ENCODE data around the gene GLDC. TPM values are rescaled to one million over a fixed set of nuclear protein-coding genes. Genes with fewer than 3 reads are reported as not detected.

The GLDC gene
- total and polyA plus RNA-seq, 4 experiments from 2014 or later, result 0.20 TPM; not detected in 3

DNA sequence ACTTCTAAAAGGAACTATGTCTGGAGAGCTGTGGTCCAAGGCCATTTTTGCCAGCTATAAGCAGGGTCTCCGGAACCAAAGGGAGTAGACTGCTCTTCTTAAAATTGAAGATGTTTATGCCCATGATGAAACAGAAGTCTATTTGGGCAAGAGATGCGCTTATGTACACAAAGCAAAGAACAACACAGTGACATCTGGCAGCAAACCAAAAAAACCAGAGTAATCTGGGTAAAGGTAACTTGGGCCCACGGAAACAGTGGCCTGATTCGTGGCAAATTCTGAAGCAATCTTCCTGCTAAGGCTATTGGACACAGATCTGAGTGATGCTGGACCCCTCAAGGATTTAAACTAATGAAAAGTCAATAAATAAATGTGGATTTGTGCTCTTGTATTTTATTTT is 29.7 kb upstream of the GLDC start:
- no peaks in the 10 kb centered on the region for H3K9me3 ChIP-seq (ENCODE audit: control insufficient read depth in 1 of 2, low read length in 2 of 2)
- no peak overlapping the region for H3K4me3 ChIP-seq (ENCODE audit: low read length in 2 of 2)
- Mint-ChIP-seq H3K36me3 (no peaks in the 10 kb centered on the region), H3K4me3 (no peak overlapping the region), H3K9me3 (no peaks in the 10 kb centered on the region), H3K27ac (no peak overlapping the region), H3K27me3 (no peaks in the 10 kb centered on the region), H3K4me1 (peaks cover under 1 to 4% (median 1%) of the 10 kb centered on the region in 4 donors)
- intact Hi-C loops (cut with micrococcal nuclease), result no loop called here
- POLR2A ChIA-PET (ENCODE audit: partially characterized antibody), result no interaction called here
- CTCF ChIA-PET (ENCODE audit: partially characterized antibody), result no interaction called here
- peaks cover 4% of the 10 kb centered on the region for H3K4me1 ChIP-seq (ENCODE audit: insufficient read depth, low read length)
- H3K27me3 ChIP-seq (ENCODE audit: insufficient read depth, low read length), result no peaks in the 10 kb centered on the region
- H3K36me3 ChIP-seq (ENCODE audit: insufficient read depth, low read length), result no peaks in the 10 kb centered on the region
- no peak for DNase-seq
- H3K27ac ChIP-seq (ENCODE audit: low read depth, low read length), result no peak overlapping the region

DNA sequence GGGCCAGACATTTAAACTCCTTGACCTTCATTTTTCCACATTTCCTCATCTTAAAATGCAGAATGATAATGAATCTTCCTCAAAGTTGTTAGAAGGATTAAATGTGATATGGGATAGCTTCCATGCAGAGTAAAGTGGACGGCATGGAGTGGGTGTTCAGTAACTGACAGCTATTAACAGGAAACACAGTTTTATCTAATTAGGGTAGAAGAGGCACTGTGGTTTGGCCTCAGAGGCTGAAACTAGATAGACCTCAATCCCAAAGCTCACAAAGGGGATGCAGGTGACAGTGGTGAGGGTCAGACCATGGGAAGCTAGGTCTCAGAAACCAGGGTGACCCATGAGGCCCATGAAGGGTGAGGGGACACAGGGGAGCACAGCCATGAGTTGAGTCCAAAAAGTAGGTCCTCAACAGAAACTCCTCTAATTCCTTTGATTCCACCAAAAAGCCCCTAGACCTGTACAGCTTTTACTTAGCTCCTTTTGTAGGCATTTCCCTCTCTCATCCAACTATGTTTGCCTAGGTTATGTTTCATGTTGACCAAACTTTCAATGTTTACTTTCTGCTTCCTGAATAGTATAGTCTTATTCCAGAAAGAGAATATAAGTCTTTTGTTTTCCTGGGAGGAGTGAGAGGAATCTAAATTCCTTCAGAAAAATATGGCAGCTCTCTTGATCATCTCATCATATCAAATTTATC is 27.9 kb upstream of the GLDC start:
- ChIA-PET CTCF (ENCODE audit: partially characterized antibody) (interaction anchor here (0.6 to 1.4 kb wide), 2 partner anchors 10 to 105 kb away, joined by 3 read pairs; no protein-coding TSS in a partner anchor), POLR2A (ENCODE audit: partially characterized antibody) (interaction anchor here (1.2 kb wide), 1 partner anchor 8 kb away, joined by 3 read pairs; no protein-coding TSS in a partner anchor)
- no peaks in the 10 kb centered on the region for H3K36me3 ChIP-seq (ENCODE audit: insufficient read depth, low read length)
- no peak for DNase-seq
- Mint-ChIP-seq H3K4me1 (no peaks in the 10 kb centered on the region), H3K27me3 (no peaks in the 10 kb centered on the region), H3K9me3 (no peaks in the 10 kb centered on the region), H3K36me3 (no peaks in the 10 kb centered on the region), H3K4me3 (no peak overlapping the region), H3K27ac (no peak overlapping the region)
- H3K4me3 ChIP-seq (ENCODE audit: low read length in 2 of 2), result no peak overlapping the region
- intact Hi-C loops (cut with micrococcal nuclease), result no loop called here
- no peaks in the 10 kb centered on the region for H3K27me3 ChIP-seq (ENCODE audit: insufficient read depth, low read length)
- no peaks in the 10 kb centered on the region for H3K9me3 ChIP-seq (ENCODE audit: control insufficient read depth in 1 of 2, low read length in 2 of 2)
- no peak overlapping the region for H3K27ac ChIP-seq (ENCODE audit: low read depth, low read length)
- H3K4me1 ChIP-seq (ENCODE audit: insufficient read depth, low read length), result no peaks in the 10 kb centered on the region

DNA sequence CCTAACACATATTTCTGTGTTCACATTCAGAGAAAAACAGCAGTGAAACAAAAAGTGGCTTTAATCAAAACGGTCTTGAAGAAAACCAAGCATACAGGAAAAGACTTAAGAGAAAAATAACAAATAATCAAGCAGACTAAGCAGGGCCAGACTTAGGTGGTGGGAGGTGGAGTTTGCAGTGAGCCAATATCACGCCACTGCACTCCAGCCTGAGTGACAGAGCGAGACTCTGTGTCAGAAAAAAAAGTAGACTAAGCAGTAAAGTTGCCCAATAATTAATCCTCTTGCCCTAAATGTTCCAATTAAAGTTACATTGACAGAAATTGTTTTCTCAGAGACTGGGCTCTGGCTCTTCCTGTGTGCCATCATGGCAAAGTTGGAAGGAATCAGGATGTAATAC is 26.6 kb upstream of the GLDC start:
- Histone ChIP-seq H3K27ac (ENCODE audit: low read depth, low read length) (no peak overlapping the region), H3K4me3 (ENCODE audit: low read length in 2 of 2) (no peak overlapping the region), H3K27me3 (ENCODE audit: insufficient read depth, low read length) (no peaks in the 10 kb centered on the region), H3K9me3 (ENCODE audit: control insufficient read depth in 1 of 2, low read length in 2 of 2) (no peaks in the 10 kb centered on the region), H3K4me1 (ENCODE audit: insufficient read depth, low read length) (no peaks in the 10 kb centered on the region), H3K36me3 (ENCODE audit: insufficient read depth, low read length) (no peaks in the 10 kb centered on the region)
- POLR2A ChIA-PET (ENCODE audit: partially characterized antibody), result interaction anchor here (1.8 kb wide), 1 partner anchor 10 kb away, joined by 8 read pairs; no protein-coding TSS in a partner anchor
- DNase-seq, result no peak
- intact Hi-C loops (cut with micrococcal nuclease), result no loop called here
- Mint-ChIP-seq H3K36me3 (no peaks in the 10 kb centered on the region), H3K9me3 (no peaks in the 10 kb centered on the region), H3K4me3 (no peak overlapping the region), H3K27me3 (no peaks in the 10 kb centered on the region), H3K4me1 (peaks cover 0 to 2% (median under 1%) of the 10 kb centered on the region in 4 donors), H3K27ac (no peak overlapping the region)
- CTCF ChIA-PET (ENCODE audit: partially characterized antibody), result no interaction called here

DNA sequence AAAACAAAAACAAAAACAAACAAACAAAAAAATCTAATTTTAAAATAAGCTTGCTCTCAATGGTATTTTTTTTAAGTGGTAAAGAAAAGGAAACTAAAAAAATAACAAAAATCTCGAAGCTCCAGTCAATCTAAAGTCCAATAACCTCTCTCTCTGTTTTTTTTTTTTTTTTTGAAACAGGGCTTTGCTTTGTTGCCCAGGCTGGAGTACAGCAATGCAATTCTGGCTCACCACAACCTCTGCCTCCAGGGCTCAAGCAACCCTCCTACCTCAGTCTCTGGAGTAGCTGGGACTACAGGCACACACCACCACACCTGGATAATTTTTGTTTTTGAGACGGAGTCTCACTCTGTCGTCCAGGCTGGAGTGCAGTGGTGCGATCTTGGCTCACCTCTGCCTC is 25.9 kb upstream of the GLDC start:
- Mint-ChIP-seq H3K4me3 (no peak overlapping the region), H3K27ac (no peak overlapping the region), H3K4me1 (peaks cover 0 to 2% (median under 1%) of the 10 kb centered on the region in 4 donors), H3K9me3 (no peaks in the 10 kb centered on the region), H3K27me3 (no peaks in the 10 kb centered on the region), H3K36me3 (no peaks in the 10 kb centered on the region)
- Histone ChIP-seq H3K27ac (ENCODE audit: low read depth, low read length) (no peak overlapping the region), H3K4me3 (ENCODE audit: low read length in 2 of 2) (no peak overlapping the region), H3K9me3 (ENCODE audit: control insufficient read depth in 1 of 2, low read length in 2 of 2) (no peaks in the 10 kb centered on the region), H3K4me1 (ENCODE audit: insufficient read depth, low read length) (no peaks in the 10 kb centered on the region), H3K27me3 (ENCODE audit: insufficient read depth, low read length) (no peaks in the 10 kb centered on the region), H3K36me3 (ENCODE audit: insufficient read depth, low read length) (no peaks in the 10 kb centered on the region)
- DNase-seq, result no peak
- intact Hi-C loops (cut with micrococcal nuclease), result no loop called here
- ChIA-PET POLR2A (ENCODE audit: partially characterized antibody) (interaction anchor here (0.7 to 1.8 kb wide), 2 partner anchors 10 to 33 kb away, joined by 7 to 8 read pairs; no protein-coding TSS in a partner anchor), CTCF (ENCODE audit: partially characterized antibody) (interaction anchor here (1.0 to 1.5 kb wide), 2 partner anchors 10 kb away, joined by 3 to 5 read pairs; no protein-coding TSS in a partner anchor)

DNA sequence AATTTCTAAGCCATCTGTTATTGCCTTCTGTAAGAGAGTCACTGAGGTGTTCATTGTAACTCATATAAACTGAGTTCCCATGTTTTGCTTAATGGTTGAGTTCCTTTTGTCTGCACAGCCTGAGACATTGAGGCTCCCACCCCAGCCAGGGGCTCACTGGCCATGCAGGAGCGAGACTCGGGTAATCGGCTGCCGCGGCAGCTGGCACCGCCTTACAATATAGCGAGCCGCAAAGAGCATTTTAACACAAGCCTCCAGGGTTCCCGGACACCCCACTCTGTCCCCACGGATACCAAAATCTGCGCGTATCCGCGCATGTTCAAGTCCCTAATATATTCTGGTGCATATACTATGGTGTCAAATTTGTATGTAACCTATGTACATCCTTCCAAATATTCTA is 24.4 kb upstream of the GLDC start:
- no peak for DNase-seq
- Histone ChIP-seq H3K27me3 (ENCODE audit: insufficient read depth, low read length) (no peaks in the 10 kb centered on the region), H3K9me3 (ENCODE audit: control insufficient read depth in 1 of 2, low read length in 2 of 2) (no peaks in the 10 kb centered on the region), H3K4me3 (ENCODE audit: low read length in 2 of 2) (no peak overlapping the region), H3K36me3 (ENCODE audit: insufficient read depth, low read length) (no peaks in the 10 kb centered on the region), H3K27ac (ENCODE audit: low read depth, low read length) (no peak overlapping the region), H3K4me1 (ENCODE audit: insufficient read depth, low read length) (no peaks in the 10 kb centered on the region)
- ChIA-PET CTCF (ENCODE audit: partially characterized antibody) (interaction anchor here (1.1 to 1.6 kb wide), 2 partner anchors 20 to 85 kb away, joined by 3 to 5 read pairs; no protein-coding TSS in a partner anchor), POLR2A (ENCODE audit: partially characterized antibody) (no interaction called here)
- H3K9me3 Mint-ChIP-seq, result no peaks in the 10 kb centered on the region
- peaks cover 0 to 2% (median under 1%) of the 10 kb centered on the region in 4 donors for H3K4me1 Mint-ChIP-seq
- no peaks in the 10 kb centered on the region for H3K36me3 Mint-ChIP-seq
- no peaks in the 10 kb centered on the region for H3K27me3 Mint-ChIP-seq
- H3K4me3 Mint-ChIP-seq, result no peak overlapping the region
- intact Hi-C loops (cut with micrococcal nuclease), result no loop called here
- no peak overlapping the region for H3K27ac Mint-ChIP-seq

DNA sequence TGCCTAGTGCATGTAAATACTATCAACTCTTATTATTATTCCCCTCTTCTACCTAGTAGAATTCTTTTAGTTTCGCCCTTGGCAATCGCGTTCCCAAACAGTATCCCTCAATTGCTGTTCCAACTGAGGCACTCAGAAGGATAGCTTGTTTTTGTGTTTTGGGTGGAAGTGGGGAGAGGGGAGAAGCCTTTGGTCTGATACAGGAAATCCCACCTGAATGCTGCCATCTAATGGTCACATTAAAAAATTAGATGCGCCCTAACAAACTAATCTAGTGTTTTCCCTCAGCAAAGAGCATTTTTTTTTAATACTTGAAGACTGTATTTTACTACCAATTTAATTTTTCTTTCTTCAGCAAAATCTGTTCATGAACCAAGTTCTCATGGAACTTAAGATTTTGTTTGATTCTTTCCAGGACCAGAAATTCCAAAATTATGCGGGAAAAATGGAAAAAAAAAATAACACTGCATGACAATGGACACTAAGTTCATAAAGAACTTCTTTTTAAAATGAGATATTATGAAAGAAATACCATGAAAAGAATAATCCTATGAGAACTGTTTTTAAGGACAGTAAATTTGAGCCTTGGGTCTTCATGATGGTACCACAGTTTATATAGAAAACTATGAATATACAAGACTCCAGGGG is 22.2 kb upstream of the GLDC start:
- Histone ChIP-seq H3K9me3 (ENCODE audit: control insufficient read depth in 1 of 2, low read length in 2 of 2) (no peaks in the 10 kb centered on the region), H3K27me3 (ENCODE audit: insufficient read depth, low read length) (no peaks in the 10 kb centered on the region), H3K4me1 (ENCODE audit: insufficient read depth, low read length) (no peaks in the 10 kb centered on the region), H3K4me3 (ENCODE audit: low read length in 2 of 2) (no peak overlapping the region), H3K27ac (ENCODE audit: low read depth, low read length) (no peak overlapping the region), H3K36me3 (ENCODE audit: insufficient read depth, low read length) (no peaks in the 10 kb centered on the region)
- peaks cover 0 to 2% (median under 1%) of the 10 kb centered on the region in 4 donors for H3K4me1 Mint-ChIP-seq
- CTCF ChIA-PET (ENCODE audit: partially characterized antibody), result interaction anchor here (0.8 to 2.0 kb wide), 7 partner anchors 11 to 100 kb away, joined by 3 to 16 read pairs (median 4); no protein-coding TSS in a partner anchor
- no peak overlapping the region for H3K27ac Mint-ChIP-seq
- peak in 1 of 5 donors; percentile 13 for DNase-seq
- no peaks in the 10 kb centered on the region for H3K9me3 Mint-ChIP-seq
- POLR2A ChIA-PET (ENCODE audit: partially characterized antibody), result no interaction called here
- H3K36me3 Mint-ChIP-seq, result no peaks in the 10 kb centered on the region
- H3K4me3 Mint-ChIP-seq, result no peak overlapping the region
- no peaks in the 10 kb centered on the region for H3K27me3 Mint-ChIP-seq
- intact Hi-C loops (cut with micrococcal nuclease), result loop anchor here (1.0 kb wide), 2 partner anchors 82 to 313 kb away; no protein-coding TSS in a partner anchor

DNA sequence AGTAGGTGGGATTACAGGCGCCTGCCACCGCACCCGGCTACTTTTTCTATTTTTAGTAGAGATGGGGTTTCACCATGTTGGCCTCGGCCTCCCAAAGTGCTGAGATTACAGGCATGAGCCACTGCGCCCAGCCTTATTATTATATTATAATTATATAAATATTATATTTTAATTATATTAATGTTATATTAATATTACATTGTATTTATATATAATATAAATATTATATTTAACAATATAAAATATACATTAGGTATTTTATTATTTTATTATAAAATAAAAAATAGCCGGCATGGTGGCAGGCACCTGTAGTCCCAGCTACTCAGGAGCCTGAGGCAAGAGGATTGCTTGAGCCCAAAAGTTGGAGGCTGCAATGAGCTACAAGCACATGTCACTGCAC is 21.6 kb upstream of the GLDC start:
- H3K36me3 Mint-ChIP-seq, result no peaks in the 10 kb centered on the region
- no peak overlapping the region for H3K27ac Mint-ChIP-seq
- CTCF ChIA-PET (ENCODE audit: partially characterized antibody), result interaction anchor here (0.8 to 2.0 kb wide), 7 partner anchors 10 to 99 kb away, joined by 3 to 16 read pairs (median 4); no protein-coding TSS in a partner anchor
- intact Hi-C loops (cut with micrococcal nuclease), result loop anchor here (1.0 kb wide), 2 partner anchors 82 to 313 kb away; no protein-coding TSS in a partner anchor
- H3K4me1 ChIP-seq (ENCODE audit: insufficient read depth, low read length), result no peaks in the 10 kb centered on the region
- no peaks in the 10 kb centered on the region for H3K9me3 ChIP-seq (ENCODE audit: control insufficient read depth in 1 of 2, low read length in 2 of 2)
- POLR2A ChIA-PET (ENCODE audit: partially characterized antibody), result no interaction called here
- H3K4me1 Mint-ChIP-seq, result peaks cover 0 to 2% (median under 1%) of the 10 kb centered on the region in 4 donors
- DNase-seq, result no peak
- no peak overlapping the region for H3K27ac ChIP-seq (ENCODE audit: low read depth, low read length)
- H3K4me3 ChIP-seq (ENCODE audit: low read length in 2 of 2), result no peak overlapping the region
- H3K4me3 Mint-ChIP-seq, result no peak overlapping the region
- H3K27me3 Mint-ChIP-seq, result no peaks in the 10 kb centered on the region
- H3K36me3 ChIP-seq (ENCODE audit: insufficient read depth, low read length), result no peaks in the 10 kb centered on the region
- no peaks in the 10 kb centered on the region for H3K27me3 ChIP-seq (ENCODE audit: insufficient read depth, low read length)
- H3K9me3 Mint-ChIP-seq, result no peaks in the 10 kb centered on the region

Data from CD4-positive, alpha-beta memory T cell (primary cell).